ENCODE data around the gene CLEC16A.

CLEC16A gene

GRCh38 chr16:11128211-11129141 lies 184.1 kb downstream of the CLEC16A start:
- no peak for DNase-seq

- DNase-seq, result no peak
Observed at GRCh38 chr16:11129378-11129781, 185.0 kb downstream of the CLEC16A start.

GRCh38 chr16:11130978-11131665 lies 186.8 kb downstream of the CLEC16A start:
- DNase-seq, result no peak

- DNase-seq, result no peak
Observed at GRCh38 chr16:11131706-11132105, 187.3 kb downstream of the CLEC16A start.

GRCh38 chr16:11133344-11133943 lies 189.1 kb downstream of the CLEC16A start:
- no peak for DNase-seq

GRCh38 chr16:11134722-11135463 lies 190.5 kb downstream of the CLEC16A start:
- DNase-seq, result no peak

- DNase-seq, result no peak
Observed at GRCh38 chr16:11135464-11135973, 191.2 kb downstream of the CLEC16A start.

GRCh38 chr16:11136600-11136999 lies 192.2 kb downstream of the CLEC16A start:
- no peak for DNase-seq

GRCh38 chr16:11138022-11138768 lies 193.8 kb downstream of the CLEC16A start:
- DNase-seq, result no peak

GRCh38 chr16:11138769-11139325 lies 194.5 kb downstream of the CLEC16A start:
- no peak for DNase-seq

- DNase-seq, result no peak
Observed at GRCh38 chr16:11139326-11140097, 195.1 kb downstream of the CLEC16A start.

GRCh38 chr16:11140098-11140375 lies 195.7 kb downstream of the CLEC16A start:
- DNase-seq, result no peak

GRCh38 chr16:11140466-11140865 lies 196.1 kb downstream of the CLEC16A start:
- DNase-seq, result no peak

GRCh38 chr16:11140867-11141266 lies 196.5 kb downstream of the CLEC16A start:
- no peak for DNase-seq

GRCh38 chr16:11141409-11142260 lies 197.3 kb downstream of the CLEC16A start:
- no peak for DNase-seq

GRCh38 chr16:11142261-11142630 lies 197.9 kb downstream of the CLEC16A start:
- DNase-seq, result no peak

- no peak for DNase-seq
Observed at GRCh38 chr16:11142951-11143350, 198.6 kb downstream of the CLEC16A start.

- no peak for DNase-seq
Observed at GRCh38 chr16:11143372-11144035, 199.1 kb downstream of the CLEC16A start.

GRCh38 chr16:11144122-11144521 lies 199.8 kb downstream of the CLEC16A start:
- no peak for DNase-seq
